ENCODE measurements around the gene FAM237B. TPM values are rescaled to one million over a fixed set of nuclear protein-coding genes. Genes with fewer than 3 reads are reported as not detected.

Gene FAM237B
- total and polyA plus RNA-seq, 2 of the 13 experiments (the other 11 are each of a cell fraction or from before 2014, with no cell fraction given) = not detected

DNA sequence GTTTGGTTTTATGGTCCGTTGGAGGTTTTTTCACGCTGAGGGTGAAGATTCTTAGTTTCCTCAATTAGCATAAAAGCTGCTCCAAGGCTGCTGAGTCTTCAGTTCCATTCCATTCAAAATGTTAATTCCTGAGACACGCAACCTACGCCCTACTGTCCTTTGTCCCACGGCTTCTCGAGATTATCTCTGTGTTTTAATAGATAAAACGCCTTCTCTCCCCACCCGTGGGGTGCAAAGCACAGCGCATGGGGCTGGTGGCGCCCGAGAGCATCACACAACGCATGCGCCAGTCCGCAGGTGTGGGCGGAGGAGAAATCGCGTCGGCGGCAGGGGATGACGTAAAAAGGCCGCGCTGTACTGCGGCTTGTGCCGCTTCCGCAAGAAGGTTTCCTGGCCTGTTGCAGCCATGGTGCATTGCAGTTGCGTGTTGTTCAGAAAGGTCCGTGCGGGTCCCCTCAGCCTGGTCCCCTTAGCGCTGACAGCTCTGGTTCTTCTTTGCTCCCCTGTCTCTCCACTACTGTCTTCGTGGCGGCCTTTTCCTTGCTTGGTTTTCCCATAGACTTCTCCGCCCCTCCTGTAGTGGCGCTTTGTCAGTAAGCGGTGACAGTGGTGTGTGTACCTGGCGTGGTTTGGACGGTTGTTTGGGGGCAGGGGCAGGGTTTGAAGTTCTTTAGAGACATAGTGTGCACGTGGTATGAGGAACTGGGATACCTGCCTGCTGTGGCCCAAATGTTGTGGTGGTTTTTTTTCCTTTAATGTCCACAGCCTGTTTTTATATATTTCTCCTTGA lies 25.4 kb upstream of the FAM237B start, which contains the start of gene GTPBP10 (continued):
- no peak; the same call in 1 of the 2 replicates for TF ChIP-seq HNF1A (IDR thresholded peaks at IDR 0.05; ENCODE audit: low read depth)
- TF ChIP-seq HNF1A (CRISPR knock-in tag; IDR thresholded peaks at IDR 0.05; ENCODE audit: borderline replicate concordance) = peak; percentile 79; the same call in 1 of the 2 replicates
- TF ChIP-seq DNMT1 (CRISPR knock-in tag; IDR thresholded peaks at IDR 0.05) = no peak
- peak; percentile 78; the same call in 1 of the 2 replicates for TF ChIP-seq MEIS1 (CRISPR knock-in tag; IDR thresholded peaks at IDR 0.05; ENCODE audit: borderline replicate concordance)
- TF ChIP-seq PHF8 (CRISPR knock-in tag; IDR thresholded peaks at IDR 0.05) = peak; percentile 92
- peak; percentile 62; the same call in 1 of the 2 replicates for TF ChIP-seq CEBPB (IDR thresholded peaks at IDR 0.05; ENCODE audit: borderline replicate concordance, low read depth, low read length)
- TF ChIP-seq ZNF776 (CRISPR knock-in tag; IDR thresholded peaks at IDR 0.05) = no peak
- TF ChIP-seq EED (CRISPR knock-in tag; IDR thresholded peaks at IDR 0.05) = no peak
- no peak for TF ChIP-seq ZNF337 (CRISPR knock-in tag; IDR thresholded peaks at IDR 0.05; ENCODE audit: borderline replicate concordance, low read depth)
- peak; percentile 57; the same call in 1 of the 2 replicates for TF ChIP-seq HOXD1 (CRISPR knock-in tag; IDR thresholded peaks at IDR 0.05)
- no peak for TF ChIP-seq CAMTA2 (CRISPR knock-in tag; IDR thresholded peaks at IDR 0.05; ENCODE audit: borderline replicate concordance)
- TF ChIP-seq ETV5 (CRISPR knock-in tag; IDR thresholded peaks at IDR 0.05; ENCODE audit: borderline replicate concordance) = no peak; the same call in 1 of the 2 replicates
- TF ChIP-seq FIP1L1 (IDR thresholded peaks at IDR 0.05; ENCODE audit: borderline replicate concordance, insufficient read depth, low read depth, low read length) = no peak
- peak; percentile 49; the same call in 1 of the 2 replicates for TF ChIP-seq RNF2 (conservative IDR thresholded peaks at IDR 0.05; ENCODE audit: low read depth)
- TF ChIP-seq SP140L (CRISPR knock-in tag; IDR thresholded peaks at IDR 0.05; ENCODE audit: borderline replicate concordance) = no peak
- TF ChIP-seq CHCHD3 (CRISPR knock-in tag; IDR thresholded peaks at IDR 0.05) = no peak
- no peak for TF ChIP-seq ZNF335 (CRISPR knock-in tag; IDR thresholded peaks at IDR 0.05)
- TF ChIP-seq TIGD3 (CRISPR knock-in tag; IDR thresholded peaks at IDR 0.05; ENCODE audit: borderline replicate concordance) = no peak; the same call in 1 of the 2 replicates
- 0 out of 2 replicates have a peak, but pooled peaks have one; percentile 75 for TF ChIP-seq ZNF550 (CRISPR knock-in tag; IDR thresholded peaks at IDR 0.05; ENCODE audit: borderline replicate concordance)
- no peak for TF ChIP-seq RFX1 (IDR thresholded peaks at IDR 0.05)
- TF ChIP-seq HHEX (CRISPR knock-in tag; IDR thresholded peaks at IDR 0.05) = no peak
- peak; percentile 59; the same call in 1 of the 2 replicates for TF ChIP-seq DR1 (CRISPR knock-in tag; IDR thresholded peaks at IDR 0.05)
- peak; percentile 89 for TF ChIP-seq GMEB1 (CRISPR knock-in tag; IDR thresholded peaks at IDR 0.05; ENCODE audit: borderline replicate concordance)
